Raji (cell line): Measurements from ENCODE around the gene NUDT22.

Source experiments
- POLR2A ChIP-seq: IDR thresholded peaks from 2 replicates; pipeline ENCODE4 v1.6.1; 2011; ENCODE audit warnings: low read depth, low read length, control low read depth; ENCODE audit not compliant: insufficient read depth

Gene NUDT22

DNA sequence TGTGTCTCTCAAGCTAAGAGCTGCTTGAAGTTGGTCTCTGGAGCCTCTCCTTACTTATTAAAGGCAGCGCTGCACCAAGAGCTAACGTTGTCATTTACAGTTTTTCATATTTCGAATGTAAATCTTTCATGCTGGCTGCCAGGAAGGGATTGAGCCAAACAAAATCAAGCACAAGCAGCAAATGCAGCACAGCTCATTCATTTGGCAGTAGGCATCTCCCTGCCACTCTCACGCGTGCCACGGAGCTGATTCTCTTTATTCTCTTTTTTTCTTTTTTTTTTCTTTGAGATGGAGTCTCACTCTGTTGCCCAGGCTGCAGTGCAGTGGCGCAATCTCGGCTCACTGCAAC is 6.9 kb downstream of the NUDT22 start:
- no peak for TF ChIP-seq POLR2A

DNA sequence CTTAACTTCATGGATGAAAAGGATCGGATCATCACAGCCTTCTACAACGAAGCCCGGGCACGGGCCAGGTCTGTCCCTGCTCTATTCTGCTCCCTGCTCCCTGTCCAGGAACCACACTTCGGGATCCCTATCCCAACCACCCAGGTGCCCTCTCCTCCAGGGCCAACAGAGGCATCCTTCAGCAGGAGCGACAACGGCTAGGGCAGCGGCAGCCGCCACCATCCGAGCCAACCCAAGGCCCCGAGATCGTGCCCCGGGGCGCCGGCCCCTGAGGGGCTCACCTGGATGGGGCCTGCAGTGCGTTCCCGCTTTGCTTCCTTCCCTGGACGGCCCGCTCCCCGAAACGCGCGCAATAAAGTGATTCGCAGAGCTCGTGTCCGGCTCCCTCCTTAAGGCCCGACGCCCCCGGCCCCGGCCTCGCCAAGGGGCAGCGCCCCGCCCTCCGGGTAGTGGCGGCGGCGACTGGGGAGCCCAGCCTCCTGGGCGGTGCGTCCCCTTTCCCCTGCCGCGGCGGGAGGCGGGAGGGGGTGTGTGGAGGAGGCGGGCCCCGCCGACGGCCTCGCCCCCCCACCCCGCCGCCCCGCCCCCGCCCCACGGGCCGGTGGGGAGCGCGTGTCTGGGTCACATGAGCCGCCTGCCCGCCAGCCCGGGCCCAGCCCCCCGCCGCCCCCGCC is 8.0 kb downstream of the NUDT22 start, which contains the start of gene VEGFB:
TSS of gene VEGFB (plus strand) at position 672 of the 674 bp plus-strand sequence. CDS start 250 bp downstream, outside the sequence.
- TF ChIP-seq POLR2A = no peak; the same call in 1 of the 2 replicates

DNA sequence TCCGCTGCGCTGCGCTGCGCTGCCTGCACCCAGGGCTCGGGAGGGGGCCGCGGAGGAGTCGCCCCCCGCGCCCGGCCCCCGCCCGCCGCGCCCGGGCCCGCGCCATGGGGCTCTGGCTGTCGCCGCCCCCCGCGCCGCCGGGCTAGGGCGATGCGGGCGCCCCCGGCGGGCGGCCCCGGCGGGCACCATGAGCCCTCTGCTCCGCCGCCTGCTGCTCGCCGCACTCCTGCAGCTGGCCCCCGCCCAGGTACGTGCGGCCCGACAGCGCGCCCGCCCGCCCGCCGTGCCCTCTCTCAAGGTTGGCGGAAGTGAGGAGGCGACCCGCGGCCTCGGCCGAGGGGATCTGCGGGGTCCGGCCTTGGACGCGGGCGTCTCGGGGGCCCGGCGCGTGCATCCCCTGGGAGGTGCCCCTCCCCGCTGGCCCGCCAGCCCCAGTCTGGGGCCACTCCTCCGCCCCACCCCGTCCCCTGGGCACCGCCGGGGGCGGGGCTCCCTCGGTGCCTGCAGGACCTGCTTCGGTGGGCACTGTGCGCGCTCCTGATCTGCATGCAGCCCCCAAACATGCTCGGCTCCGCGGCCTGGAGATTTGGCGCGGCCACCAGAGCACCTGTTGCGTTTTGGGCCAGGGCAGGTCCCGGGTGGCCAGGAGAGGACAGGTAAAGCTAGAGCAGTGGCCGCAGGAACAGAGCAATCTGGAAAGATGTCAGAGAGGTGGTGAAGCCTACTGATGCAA is 8.7 kb downstream of the NUDT22 start:
- TF ChIP-seq POLR2A = peak; percentile 57

DNA sequence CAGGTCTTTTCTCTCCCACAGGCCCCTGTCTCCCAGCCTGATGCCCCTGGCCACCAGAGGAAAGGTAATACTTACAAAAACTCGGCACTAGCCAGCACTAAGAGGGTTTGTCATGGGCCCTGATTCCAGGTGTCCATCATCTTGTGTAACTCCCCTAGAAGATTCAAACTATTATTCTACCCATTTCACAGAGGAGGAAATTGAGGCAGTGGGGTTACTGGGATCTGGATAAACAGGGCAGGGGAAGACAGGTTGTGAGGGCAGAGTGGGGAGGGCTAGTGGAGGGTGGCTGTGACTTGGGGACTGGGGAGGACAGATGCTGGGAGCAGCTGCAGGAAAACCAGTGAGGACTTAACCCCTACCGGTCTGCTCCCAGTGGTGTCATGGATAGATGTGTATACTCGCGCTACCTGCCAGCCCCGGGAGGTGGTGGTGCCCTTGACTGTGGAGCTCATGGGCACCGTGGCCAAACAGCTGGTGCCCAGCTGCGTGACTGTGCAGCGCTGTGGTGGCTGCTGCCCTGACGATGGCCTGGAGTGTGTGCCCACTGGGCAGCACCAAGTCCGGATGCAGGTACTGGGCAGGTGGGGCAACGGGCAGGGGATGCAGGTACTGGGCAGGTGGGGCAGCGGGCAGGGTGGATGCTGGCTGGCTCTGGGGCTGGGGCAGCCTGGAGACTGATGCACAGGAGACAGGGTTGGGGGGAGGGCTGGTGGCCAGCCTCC is 9.5 kb downstream of the NUDT22 start:
- no peak for TF ChIP-seq POLR2A

DNA sequence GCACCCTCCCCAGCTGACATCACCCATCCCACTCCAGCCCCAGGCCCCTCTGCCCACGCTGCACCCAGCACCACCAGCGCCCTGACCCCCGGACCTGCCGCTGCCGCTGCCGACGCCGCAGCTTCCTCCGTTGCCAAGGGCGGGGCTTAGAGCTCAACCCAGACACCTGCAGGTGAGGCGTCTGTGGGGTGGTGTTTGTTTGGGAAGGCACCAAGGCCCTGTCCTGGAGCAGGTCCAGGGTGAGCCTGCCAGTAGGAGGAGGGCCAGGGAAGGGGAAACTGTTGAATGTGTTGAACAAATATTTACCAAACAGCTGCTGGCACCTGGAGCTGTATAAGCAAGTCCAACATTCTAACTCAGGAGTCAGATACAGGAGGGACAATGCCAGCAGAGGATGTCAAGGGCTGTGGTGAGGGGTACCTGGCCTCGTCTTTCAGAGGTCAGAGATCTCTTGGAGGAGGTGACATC is 11.4 kb downstream of the NUDT22 start:
- no peak for TF ChIP-seq POLR2A

DNA sequence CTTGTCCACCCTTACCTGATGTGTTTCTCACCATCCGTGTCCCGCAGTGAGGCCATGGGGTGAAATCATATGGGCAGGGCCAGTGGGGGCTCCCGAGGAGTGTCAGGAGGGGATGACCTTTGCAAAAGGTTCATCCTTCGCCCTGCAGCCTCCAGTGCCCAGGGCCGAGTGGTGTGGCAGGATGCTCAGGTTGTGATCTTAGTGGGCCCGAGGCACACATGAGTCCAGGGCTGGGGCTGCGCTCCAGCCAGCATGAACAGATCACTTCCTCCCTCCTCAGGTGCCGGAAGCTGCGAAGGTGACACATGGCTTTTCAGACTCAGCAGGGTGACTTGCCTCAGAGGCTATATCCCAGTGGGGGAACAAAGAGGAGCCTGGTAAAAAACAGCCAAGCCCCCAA is 12.0 kb downstream of the NUDT22 start:
- no peak; the same call in 1 of the 2 replicates for TF ChIP-seq POLR2A

DNA sequence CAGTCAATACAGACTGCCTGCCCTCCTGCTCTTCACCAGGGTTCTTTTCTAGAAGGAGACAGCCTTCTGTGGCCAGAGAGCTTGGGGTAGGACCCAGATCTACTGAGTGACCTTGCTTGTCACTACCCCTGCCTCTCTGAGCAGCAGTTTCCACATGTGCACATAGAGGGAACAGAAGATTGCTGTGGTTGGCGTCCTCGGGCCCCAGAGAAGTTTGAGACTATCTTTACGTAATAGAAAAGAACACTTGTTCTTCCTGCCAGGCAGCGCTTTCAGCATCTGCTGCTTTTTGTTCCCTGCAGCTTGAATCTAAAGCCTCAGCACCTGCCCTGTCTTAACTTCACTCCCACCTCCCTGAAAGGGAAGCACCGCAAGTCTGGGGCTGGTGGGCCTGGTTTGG is 12.9 kb downstream of the NUDT22 start:
- TF ChIP-seq POLR2A = no peak

DNA sequence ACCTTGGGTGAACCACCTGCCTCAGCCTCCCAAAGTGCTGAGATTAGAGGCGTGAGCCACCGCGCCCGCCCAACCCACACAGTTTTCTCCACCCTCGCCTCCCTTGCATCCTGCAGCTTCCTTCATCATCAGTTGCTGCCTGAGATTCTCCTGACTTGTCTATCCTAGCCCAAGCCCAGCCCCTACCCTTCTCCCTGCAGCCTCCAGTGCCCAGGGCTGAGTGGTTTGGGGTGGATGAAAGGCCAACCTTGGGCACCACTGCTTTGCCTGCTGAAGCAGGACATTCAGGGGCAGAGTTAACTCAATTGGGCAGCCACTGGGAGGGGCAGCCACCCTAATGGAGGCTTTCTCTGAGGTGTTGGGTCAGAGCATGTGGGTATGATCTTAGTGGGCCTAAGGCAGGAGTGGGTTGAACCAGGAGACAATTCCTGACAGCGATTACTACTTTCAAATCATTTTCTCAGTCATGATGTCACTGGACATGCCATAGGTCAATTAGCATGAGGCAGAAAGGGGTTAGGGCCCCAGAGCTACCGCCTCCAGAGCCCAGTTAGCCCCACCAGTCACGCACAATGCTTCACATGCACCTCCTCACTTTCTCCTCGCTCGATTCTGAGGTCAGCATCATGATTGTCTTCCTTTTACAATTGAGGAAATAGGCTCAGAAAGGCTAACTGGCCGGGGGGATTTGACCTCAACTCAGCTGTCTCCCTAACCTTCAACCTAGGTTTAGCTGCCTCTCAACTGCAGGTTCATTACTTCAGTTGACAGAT is 13.8 kb downstream of the NUDT22 start:
- no peak for TF ChIP-seq POLR2A

DNA sequence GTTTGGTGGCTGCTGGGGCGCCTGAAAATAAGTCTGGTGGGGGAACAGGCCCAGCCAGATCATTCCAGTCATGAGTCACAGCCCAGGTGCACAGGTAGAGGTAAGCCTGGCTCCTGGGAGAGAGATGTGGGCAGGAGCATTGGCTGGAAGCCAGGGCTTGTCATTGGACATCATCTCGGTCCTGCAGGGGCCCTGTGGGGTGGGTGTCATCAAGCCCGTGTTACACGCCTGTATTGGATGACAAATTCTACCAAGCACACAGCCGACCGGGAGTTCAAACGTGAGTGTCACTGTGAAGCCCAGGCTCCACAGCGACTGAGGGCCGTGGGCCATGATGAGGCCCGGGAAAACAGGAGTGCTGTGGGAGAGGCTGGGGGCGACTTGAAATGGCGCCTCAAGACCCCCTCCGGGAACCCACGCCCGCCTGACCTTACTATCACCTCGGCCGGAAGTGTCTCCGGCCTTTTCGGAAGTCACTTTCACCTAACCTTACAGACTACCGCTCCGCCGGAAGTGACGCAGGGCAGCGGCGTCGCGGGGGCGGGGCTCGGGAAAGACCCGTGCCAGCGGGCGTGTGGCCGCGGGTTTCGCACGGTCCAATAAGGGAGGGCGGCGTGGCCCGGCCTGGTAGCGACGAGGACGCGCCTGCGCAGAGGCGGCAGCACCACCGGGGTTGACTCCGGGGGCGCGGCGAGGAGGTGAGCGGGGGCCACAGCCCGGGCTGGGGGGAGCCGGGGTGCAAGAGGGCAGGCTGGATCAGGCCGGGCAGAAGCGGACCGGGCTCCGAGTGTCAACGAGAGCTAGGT is 14.6 kb downstream of the NUDT22 start, which contains the start of gene FKBP2:
TSS of gene FKBP2 (plus strand) at position 661 of the 806 bp plus-strand sequence. CDS start 1,293 bp downstream, outside the sequence.
- TF ChIP-seq POLR2A = peak; percentile 93

DNA sequence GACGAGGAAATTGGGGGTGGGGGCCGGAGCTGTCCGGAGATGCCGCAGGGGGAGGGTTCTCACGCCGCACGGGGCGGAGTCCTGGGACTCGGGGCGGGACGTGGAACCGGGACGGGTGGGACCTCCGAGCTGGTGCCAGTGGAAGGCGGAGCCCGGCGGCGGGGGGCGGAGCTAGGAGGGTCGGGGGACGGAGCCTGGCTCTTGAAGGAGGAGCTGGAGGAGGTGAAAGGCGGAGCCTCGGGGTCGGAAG is 15.1 kb downstream of the NUDT22 start:
- TF ChIP-seq POLR2A = no peak

DNA sequence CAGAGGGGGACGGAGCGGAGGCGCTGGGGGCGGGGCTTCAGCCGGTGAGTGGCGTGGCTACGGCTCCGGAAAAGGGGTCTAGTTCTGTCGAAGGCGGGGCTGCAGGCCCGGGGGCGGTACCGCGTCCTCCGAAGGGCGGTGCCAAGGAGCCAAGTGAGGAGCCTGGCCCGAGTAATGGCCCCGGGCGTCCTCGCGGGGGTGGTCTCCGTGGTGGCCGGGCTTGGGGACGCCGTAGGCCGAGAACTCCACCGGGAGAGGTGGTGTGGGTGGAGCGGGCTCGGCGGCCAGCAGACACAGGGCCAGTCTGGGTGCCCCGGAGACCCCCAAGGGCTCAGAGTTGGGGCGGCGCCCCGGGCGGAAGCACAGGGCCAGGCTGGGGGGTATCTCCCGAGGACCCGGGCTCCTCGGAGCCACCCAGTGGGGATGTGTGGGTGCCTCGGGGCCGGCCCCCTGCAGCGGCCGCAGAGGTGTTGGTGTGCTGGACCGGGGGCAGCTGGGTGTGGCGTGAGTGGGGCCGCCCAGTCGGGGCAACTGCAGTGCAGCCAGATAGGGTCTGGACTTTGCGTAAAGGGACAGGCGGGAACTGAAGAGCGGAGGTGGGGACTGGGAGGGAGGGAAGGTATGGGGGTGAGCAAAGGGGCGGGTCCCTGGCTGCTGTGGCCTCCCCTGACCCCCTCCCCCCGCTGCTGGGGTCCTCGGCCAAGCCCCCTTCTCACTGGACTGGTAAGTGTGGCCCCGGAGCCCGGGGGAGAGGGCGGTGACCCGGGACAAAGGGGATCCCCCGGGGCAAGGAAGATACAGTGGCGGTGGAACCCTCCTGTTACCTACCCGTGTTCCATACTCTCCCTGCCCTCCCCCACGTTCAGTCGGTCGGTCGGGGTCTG is 15.7 kb downstream of the NUDT22 start:
- peak; percentile 63 for TF ChIP-seq POLR2A

DNA sequence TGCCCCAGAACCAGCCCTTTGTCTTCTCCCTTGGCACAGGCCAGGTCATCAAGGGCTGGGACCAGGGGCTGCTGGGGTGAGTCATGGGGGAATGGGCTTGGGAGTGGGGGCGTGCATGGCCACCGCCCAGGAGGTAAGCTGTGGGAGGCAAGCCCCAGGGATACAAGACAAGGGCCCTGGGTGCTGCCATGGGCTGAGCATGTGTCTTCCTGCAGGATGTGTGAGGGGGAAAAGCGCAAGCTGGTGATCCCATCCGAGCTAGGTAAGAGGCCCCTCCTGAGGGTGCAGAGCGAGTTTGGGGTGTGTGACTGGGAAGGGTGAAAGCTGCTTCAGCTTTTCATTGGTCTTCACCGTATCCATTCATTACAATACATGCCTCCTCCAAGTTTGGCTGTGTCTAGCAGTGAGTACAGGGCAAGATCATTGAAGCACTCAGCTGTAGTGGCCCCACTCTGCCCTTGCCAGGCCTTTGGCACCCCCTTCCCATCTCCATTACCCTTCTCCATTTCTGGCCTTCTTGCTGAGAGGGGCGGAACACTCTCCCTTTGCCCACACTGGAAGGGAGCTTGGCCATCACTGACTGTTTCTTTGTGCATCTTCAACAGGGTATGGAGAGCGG is 17.3 kb downstream of the NUDT22 start:
- peak; percentile 36; the same call in 1 of the 2 replicates for TF ChIP-seq POLR2A

DNA sequence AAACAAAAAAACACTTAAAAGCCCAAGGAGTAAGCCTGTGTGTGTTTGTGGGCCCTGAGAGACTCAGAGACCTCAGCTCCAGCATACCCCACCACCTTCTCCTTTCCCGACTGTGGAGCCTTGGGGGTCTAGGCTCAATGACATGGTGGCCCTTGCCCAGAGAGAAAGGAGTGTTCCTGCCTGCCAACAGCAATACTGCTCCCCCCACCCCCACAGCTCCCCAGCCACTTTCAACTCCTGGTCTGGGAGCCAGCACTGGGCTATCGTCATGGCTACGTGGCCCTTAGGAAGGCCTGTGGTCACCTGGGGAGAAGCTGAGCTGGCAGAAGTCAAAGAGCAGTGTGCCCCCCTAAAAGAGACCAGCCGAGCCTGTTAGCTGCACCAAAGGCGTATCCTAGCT is 18.0 kb downstream of the NUDT22 start:
- no peak for TF ChIP-seq POLR2A
